Fibroblast of skin of right biceps (primary cell): ENCODE results near the gene CHAF1B.
A peak's percentile ranks its signal among the peaks of the same experiment; 100 is the strongest.
"Not testable (repeated sequence)": the region's sequence is repeated elsewhere in the genome, so short reads cannot be mapped to it uniquely, and the experiment has no call there.

Experiments used
- DNase-seq: peaks from one replicate; pipeline ENCODE4 v3.0.0-alpha.2; 2013

Gene CHAF1B

DNA sequence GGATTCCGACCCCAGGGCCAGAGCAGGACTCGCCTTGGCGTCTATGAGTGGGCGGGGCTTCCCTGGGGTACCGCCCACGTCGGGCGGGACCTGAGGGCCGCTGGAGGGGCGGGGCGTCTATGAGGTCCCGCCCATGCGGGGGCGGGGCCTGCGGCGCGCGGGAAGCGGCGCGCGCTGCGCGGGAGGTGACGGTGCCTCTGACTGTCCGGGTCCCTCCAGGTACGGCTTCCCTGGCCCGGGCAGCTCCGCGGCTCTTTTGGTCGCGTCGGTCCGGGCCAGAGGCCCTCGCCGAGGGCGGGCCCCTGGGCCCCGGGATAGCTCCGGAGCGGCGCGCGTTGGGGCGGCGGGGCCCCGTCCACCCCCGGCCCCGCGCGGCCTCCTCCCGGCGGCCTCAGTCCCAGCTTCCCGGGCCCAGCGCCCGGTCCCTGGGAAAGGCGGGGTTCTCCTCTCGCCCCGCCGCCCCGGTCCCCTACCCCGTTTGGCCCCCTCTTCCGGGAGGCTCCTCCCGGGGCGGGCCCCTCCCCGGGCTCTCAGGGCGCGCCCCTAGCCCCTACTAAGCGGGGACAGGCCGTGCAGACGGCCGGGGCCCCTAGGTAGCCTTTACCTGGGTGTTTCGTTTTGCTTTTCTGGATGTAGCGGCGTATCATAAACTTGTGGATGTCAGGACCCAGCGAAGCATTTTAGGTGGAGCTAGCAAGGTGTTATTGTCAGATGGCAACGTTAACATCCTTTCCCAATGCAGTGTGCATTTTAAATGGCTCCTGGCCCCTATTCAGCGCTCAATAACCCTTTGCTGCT is at the start of gene CHAF1B:
Gene CHAF1B (plus strand): TSS at position 160 of the 798 bp plus-strand sequence. CDS start 745 bp downstream, outside the sequence.
- DNase-seq, result peak; percentile 76

DNA sequence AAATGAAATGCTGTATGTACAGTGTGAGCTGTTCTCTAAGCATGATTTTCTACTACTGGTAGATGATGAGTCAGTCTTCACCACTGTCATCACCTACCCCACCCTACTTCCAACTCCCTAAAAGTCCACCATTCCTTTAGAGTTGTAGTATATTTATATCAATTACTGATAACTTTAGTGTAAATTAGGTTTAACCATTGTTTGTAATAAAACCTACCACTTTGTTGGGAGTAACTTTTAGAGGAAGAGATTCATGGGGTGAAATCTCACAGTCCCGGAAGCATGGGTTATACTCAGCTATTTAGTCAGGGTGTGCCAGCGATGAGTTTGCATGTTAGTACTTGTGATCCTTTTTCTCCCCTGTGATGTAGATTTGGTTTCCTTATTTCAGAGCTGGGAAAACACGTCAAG is 48.1 kb upstream of the CHAF1B start:
- peak; percentile 80 for DNase-seq

DNA sequence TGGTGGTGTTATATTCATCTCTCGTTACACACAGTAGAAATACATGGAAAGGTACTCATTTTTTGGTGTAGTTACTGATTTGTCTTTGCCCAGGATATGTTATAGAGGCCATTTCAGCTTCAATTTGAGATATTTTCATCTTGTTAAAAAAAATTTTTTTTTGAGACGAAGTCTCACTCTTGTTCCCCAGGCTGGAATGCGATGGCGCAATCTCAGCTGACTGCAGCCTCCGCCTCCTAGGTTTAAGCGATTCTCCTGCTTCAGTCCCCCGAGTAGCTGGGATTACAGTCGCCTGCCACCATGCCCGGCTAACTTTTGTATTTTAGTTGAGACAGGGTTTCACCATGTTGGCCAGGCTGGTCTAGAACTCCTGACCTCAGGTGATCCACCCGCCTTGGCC is 46.2 kb upstream of the CHAF1B start:
- no peak for DNase-seq

- not testable (repeated sequence) for DNase-seq
Observed at GRCh38 chr21:36342581-36342980, 42.6 kb upstream of the CHAF1B start.

- DNase-seq, result no peak
Observed at GRCh38 chr21:36344931-36345330, 40.3 kb upstream of the CHAF1B start.

- DNase-seq, result peak; percentile 31
Observed at GRCh38 chr21:36347278-36347961, 37.8 kb upstream of the CHAF1B start.

- DNase-seq, result peak; percentile 25
Observed at GRCh38 chr21:36347962-36348328, 37.2 kb upstream of the CHAF1B start.

DNA sequence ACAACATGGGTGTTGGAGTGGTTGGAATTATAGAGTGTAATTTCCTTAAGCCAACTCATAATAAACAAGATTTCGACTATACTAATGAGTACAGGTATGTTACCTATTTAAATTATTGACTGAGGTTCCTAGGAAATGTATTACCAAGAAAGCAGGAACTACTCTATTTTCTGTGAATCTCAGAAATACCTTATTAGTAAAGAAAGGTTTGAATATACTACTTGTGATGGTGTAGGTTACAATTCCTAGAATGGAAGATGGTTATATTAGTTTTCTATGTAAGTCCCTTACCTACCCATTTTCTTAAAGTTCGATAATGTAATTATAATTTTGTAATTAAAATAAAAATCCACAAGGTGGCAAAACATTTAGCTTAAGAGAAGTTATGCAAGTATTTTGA is 35.9 kb upstream of the CHAF1B start:
- no peak for DNase-seq

DNA sequence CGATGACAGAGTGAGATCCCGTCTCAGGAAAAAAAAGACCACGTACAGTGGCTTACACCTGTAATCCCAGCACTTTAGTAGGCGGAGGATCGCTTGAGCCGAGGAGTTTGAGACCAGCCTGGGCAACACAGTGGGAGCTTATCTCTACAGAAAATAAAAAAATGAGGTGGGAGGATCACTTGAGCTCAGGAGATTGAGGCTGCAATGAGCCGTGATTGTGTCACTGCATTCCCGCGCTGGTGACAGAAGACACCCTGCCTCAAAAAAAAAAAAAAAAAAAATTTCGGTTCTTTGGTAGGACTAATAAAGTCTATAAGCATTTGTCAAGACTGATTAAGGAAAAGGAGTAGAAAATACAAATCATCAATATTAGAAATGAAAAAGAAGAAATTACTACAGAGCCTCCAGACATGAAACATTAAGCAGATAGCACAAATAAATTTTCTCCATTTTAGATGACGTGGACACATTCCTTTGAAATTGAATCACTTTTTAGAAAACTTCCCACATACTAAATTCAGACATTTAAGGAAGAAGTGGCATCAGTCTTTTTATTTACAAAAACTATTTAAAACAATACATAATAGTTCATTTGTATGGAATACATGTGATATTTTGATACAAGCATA is 34.8 kb upstream of the CHAF1B start:
- peak; percentile 68 for DNase-seq

DNA sequence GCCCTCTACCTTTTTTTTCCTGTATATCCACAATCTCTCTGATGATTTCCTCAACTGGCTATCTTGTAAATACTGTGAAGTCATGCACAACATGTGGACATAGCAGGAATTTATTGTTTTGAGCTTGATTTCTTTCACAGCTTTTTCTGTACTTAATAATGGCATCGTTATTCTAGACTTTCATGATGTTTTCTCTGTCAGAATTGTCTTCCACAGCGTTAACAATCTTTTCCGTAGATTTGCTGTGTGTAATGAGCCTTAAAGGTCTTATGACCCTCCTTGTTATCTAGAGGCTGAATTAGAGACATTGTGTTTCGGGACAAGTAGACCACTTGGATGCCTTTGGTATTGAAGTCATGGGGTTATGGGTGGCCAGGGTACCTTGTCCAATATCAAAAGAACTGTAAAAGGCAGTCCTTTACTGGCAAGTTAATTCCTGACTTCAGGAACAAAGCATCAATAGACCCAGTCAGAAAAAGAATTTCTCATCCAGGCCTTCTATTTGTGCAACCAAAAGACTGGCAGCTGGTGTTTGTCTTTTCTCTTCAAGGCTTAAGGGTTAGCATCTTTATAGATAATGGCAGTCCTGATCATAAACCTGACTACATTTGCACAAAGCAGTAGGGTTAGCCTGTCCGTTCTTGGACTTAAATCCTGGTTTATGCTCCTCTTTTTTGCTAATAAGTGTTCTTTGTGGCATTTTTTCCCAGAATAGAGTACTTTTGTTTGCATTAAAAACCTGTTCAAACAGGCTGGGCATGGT is 30.1 kb upstream of the CHAF1B start:
- DNase-seq, result no peak

- no peak for DNase-seq
Observed at GRCh38 chr21:36355868-36356267, 29.3 kb upstream of the CHAF1B start.

- DNase-seq, result no peak
Observed at GRCh38 chr21:36359185-36359584, 26.0 kb upstream of the CHAF1B start.

- DNase-seq, result no peak
Observed at GRCh38 chr21:36369064-36369685, 16.0 kb upstream of the CHAF1B start.

DNA sequence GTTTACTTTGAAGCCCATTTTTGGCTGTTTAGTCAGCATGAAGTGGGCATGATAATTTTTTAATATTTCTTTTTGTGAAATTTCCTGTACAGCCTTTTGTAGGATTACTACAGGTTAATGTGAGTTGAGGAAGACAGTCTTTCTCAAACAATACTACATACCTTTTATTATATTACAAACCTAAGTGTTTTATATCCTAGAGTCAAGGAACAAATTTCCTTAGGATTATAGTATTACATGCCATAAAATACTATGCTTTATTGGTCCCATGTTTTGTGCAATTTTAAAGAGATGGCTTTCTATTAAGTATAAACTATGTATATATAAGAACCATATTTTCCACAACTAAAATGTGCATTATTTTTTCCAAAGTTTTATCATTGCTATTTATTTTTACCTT is 9.2 kb upstream of the CHAF1B start:
- no peak for DNase-seq

GRCh38 chr21:36377391-36377842 is 7.8 kb upstream of the CHAF1B start:
- DNase-seq, result no peak

DNA sequence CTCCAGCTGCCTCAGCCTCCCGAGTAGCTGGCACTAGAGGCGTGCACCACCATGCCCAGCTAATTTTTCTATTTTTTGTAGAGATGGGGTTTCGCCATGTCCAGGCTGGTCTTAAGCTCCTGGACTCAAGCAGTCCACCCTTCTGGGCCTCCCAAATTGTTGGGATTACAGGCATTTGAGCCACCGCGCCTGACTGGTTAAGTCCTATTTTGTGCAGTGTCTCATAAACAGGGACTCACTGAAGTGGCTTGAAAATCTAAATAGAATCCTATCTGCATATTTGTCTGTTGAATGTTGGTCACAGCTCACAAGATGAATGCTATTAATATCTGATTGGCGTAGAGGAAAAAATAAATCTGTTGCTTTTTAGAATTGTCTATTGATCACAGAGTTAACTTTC is 5.9 kb upstream of the CHAF1B start:
- DNase-seq, result no peak

- no peak for DNase-seq
Observed at GRCh38 chr21:36381841-36382589, 3.2 kb upstream of the CHAF1B start.

DNA sequence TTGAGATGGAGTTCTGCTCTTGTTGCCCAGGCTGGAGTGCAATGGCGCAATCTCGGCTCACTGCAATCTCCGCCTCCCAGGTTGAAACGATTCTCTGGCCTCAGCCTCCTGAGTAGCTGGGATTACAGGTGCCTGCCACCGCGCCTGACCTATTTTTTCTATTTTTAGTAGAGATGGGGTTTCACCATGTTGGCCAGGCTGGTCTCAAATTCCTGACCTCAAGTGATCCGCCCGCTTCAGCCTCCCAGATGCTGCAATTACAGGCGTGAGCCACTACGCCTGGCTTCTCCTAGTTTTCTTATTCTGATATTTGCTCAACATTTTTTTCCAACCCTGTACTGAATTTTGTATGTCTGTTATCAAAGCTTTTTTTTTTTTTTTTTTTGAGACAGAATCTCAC is 2.5 kb upstream of the CHAF1B start:
- not testable (repeated sequence) for DNase-seq

GRCh38 chr21:36384885-36385232 is 333 bp upstream of the CHAF1B start:
- DNase-seq, result no peak

DNA sequence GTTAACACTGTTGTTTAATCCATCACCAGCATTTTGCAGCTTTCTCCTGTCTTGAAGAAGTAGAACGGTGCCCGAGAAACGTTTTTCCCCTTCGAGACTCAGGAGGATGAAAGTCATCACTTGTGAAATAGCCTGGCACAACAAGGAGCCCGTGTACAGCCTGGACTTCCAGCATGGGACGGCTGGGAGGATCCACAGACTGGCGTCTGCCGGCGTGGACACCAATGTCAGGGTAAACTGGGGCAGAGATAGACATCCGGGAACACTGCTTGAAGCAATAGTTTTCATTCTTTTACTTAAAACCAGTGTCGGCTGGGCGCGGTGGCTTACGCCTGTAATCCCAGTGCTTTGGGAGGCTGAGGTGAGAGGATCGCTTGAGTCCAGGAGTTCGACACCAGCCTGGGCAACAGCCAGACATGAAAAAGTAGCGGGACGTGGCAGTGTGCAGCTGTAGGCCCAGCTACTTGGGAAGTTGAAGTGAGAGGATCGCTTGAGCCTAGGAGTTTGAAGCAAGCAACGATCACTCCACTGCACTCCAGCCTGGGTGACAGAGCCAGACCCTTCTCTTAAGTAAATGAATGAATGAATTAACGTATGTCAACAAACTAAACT is 945 bp downstream of the CHAF1B start:
- no peak for DNase-seq

GRCh38 chr21:36388096-36388495 is 2.9 kb downstream of the CHAF1B start:
- no peak for DNase-seq

DNA sequence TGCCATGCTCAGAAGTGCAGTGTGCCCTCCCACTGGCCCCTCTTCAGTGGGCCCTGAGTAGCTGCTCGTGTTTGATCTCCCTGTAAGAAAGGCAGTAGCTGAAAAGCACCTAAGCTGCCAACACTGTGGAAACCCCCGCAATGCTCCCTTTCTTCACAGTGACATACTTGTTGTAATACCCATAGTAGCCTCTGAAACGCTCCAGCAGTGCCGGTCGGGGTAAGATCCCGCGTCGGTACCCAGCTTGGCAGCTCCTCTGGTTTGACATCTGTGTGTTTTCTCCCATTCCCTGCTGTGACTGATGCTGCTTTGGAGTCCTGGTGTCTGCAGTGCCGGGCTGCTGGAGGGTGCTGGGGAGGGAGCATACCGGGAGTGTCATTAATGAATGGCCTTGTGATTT is 3.6 kb downstream of the CHAF1B start:
- DNase-seq, result peak; percentile 57
